GM12878 (cell line): ENCODE data around the gene KIAA0930. TPM values are rescaled to one million over a fixed set of nuclear protein-coding genes. Genes with fewer than 3 reads are reported as not detected.

Experiments used
- ATAC-seq: fragments of 200-7000 bp; cut with Tn5 transposase; 3 replicates; pipeline ENCODE4 v1.9.1; 2020; ENCODE audit warnings: mild to moderate bottlenecking, moderate library complexity
- BruUV-seq: library from RNA; stranded (reverse); fragments of 400-500 nt; replicated peaks from 2 replicates; lab custom pipeline; 2021; lab: Mats Ljungman, UMichigan
- CTCF ChIA-PET: fragments of 300-600 bp; sonication (Branson Sonifier 250); formaldehyde crosslinking; extraction: SDS; loops from one replicate; lab custom pipeline; 2021; ENCODE audit warnings: inconsistent platforms; lab: Yijun Ruan, JAX
- POLR2A ChIA-PET: fragments of 350-600 bp; formaldehyde crosslinking; extraction: SDS; loops from one replicate; lab custom pipeline; 2021; ENCODE audit warnings: inconsistent platforms; lab: Charles Lee
- RAD21 ChIA-PET: fragments of 300-600 bp; sonication (Branson Sonifier 250); formaldehyde crosslinking; loops from one replicate; lab custom pipeline; 2023; ENCODE audit warnings: antibody characterized with exemption; ENCODE audit not compliant: unreplicated experiment; lab: Charles Lee
- SMC1A ChIA-PET: fragments of 300-600 bp; sonication (Branson Sonifier 250); formaldehyde crosslinking; loops from one replicate; lab custom pipeline; 2023; ENCODE audit not compliant: unreplicated experiment, uncharacterized antibody; lab: Charles Lee
- DNase-seq: peaks from one replicate; pipeline ENCODE4 v3.0.0-alpha.2; 2011; ENCODE audit warnings: low read depth, low spot score
- FAIRE-seq: peaks from 3 replicates; lab custom pipeline; 2011; peaks lifted over from hg19 to GRCh38; lab: Jason Lieb, UNC
- H2AFZ ChIP-seq: 2 replicates; pipeline ENCODE4 v1.6.0; 2011; ENCODE audit warnings: low read depth, low read length, control low read depth; ENCODE audit not compliant: control insufficient read depth
- H3K27ac ChIP-seq: 2 replicates; pipeline ENCODE4 v1.5.1; 2011; ENCODE audit warnings: control low read depth; ENCODE audit not compliant: control insufficient read depth, insufficient read depth
- H3K27me3 ChIP-seq, 2 experiments: replicated peaks in 1 of 2; 2 replicates each; pipeline versions ENCODE4 v1.6.0 to v1.6.1; 2011; ENCODE audit warnings: low read length in 1 of 2; ENCODE audit not compliant: control insufficient read depth in 2 of 2, insufficient read depth in 2 of 2
- H3K36me3 ChIP-seq, 2 experiments: 2 replicates each; pipeline ENCODE4 v1.5.1; 2011; ENCODE audit warnings: low read length in 1 of 2; ENCODE audit not compliant: control insufficient read depth in 2 of 2, insufficient read depth in 2 of 2
- H3K4me1 ChIP-seq: 2 replicates; pipeline ENCODE4 v1.6.1; 2011; ENCODE audit warnings: mild to moderate bottlenecking, low read length, moderate library complexity, mixed read lengths; ENCODE audit not compliant: control insufficient read depth, insufficient read depth
- H3K4me2 ChIP-seq: 2 replicates; pipeline ENCODE4 v1.6.0; 2011; ENCODE audit warnings: control low read depth; ENCODE audit not compliant: control insufficient read depth, insufficient read depth
- H3K4me3 ChIP-seq: fragments of 200-600 bp; sonication (generic); 2 replicates; pipeline ENCODE4 v1.5.1; 2016
- H3K79me2 ChIP-seq: 2 replicates; pipeline ENCODE4 v1.6.0; 2011; ENCODE audit warnings: low read length; ENCODE audit not compliant: control insufficient read depth, insufficient read depth
- H3K9ac ChIP-seq: 2 replicates; pipeline ENCODE4 v1.8.0; 2011; ENCODE audit warnings: low read length, control low read depth, mixed read lengths; ENCODE audit not compliant: control insufficient read depth, insufficient read depth
- H3K9me3 ChIP-seq: replicated peaks from 3 replicates; pipeline ENCODE4 v1.5.1; 2011; ENCODE audit warnings: mild to moderate bottlenecking, low read length; ENCODE audit not compliant: control insufficient read depth, insufficient read depth
- H4K20me1 ChIP-seq: 2 replicates; pipeline ENCODE4 v1.6.0; 2011; ENCODE audit not compliant: control insufficient read depth, insufficient read depth
- CHD1 ChIP-seq: IDR thresholded peaks from 2 replicates; pipeline ENCODE4 v1.6.1; 2012; ENCODE audit warnings: low read depth, low read length, improper control_type of control experiment
- DPF2 ChIP-seq: fragments of 450-650 bp; IDR thresholded peaks from 2 replicates; pipeline ENCODE4 v1.6.1; 2017; ENCODE audit warnings: mild to moderate bottlenecking
- EP300 ChIP-seq, 2 experiments: fragments of 150-350 bp in 1 of 2; IDR thresholded peaks; 2 replicates each; pipeline ENCODE4 v1.6.1; 2011 to 2012; ENCODE audit warnings: low read depth in 2 of 2, low read length in 2 of 2, borderline replicate concordance in 1 of 2, improper control_type of control experiment in 1 of 2, inconsistent platforms in 1 of 2; ENCODE audit not compliant: control insufficient read depth in 1 of 2
- LARP7 ChIP-seq: fragments of 450-650 bp; IDR thresholded peaks from 2 replicates; pipeline ENCODE4 v1.6.1; 2017; ENCODE audit warnings: mild to moderate bottlenecking
- PAX5 ChIP-seq: IDR thresholded peaks from 2 replicates; pipeline ENCODE4 v1.6.1; 2011; ENCODE audit warnings: low read depth, low read length, borderline replicate concordance
- PAX8 ChIP-seq: fragments of 450-650 bp; IDR thresholded peaks from 2 replicates; pipeline ENCODE4 v1.6.1; 2017; ENCODE audit warnings: mild to moderate bottlenecking, moderate library complexity
- PRDM15 ChIP-seq: fragments of 450-650 bp; formaldehyde crosslinking; IDR thresholded peaks from 2 replicates; pipeline ENCODE4 v1.4.0; 2020; ENCODE audit warnings: mild to moderate bottlenecking, moderate library complexity
- RB1 ChIP-seq: fragments of 450-650 bp; formaldehyde crosslinking; IDR thresholded peaks from 2 replicates; pipeline ENCODE4 v1.6.1; 2017; ENCODE audit warnings: mild to moderate bottlenecking, borderline replicate concordance
- RCOR1 ChIP-seq: conservative IDR thresholded peaks from 2 replicates; pipeline ENCODE4 v1.6.1; 2012; ENCODE audit warnings: low read depth, low read length, improper control_type of control experiment
- RFX5 ChIP-seq: IDR thresholded peaks from 2 replicates; pipeline ENCODE4 v1.6.1; 2011; ENCODE audit warnings: low read depth, low read length, improper control_type of control experiment
- SMC3 ChIP-seq: IDR thresholded peaks from 2 replicates; pipeline ENCODE4 v1.6.1; 2011; ENCODE audit warnings: low read length, improper control_type of control experiment, borderline replicate concordance
- TCF3 ChIP-seq: IDR thresholded peaks from 2 replicates; pipeline ENCODE4 v1.6.1; 2012; ENCODE audit warnings: low read depth, mild to moderate bottlenecking, low read length, borderline replicate concordance; ENCODE audit not compliant: insufficient read depth
- ZBTB33 ChIP-seq: fragments of 450-650 bp; IDR thresholded peaks from 2 replicates; pipeline ENCODE4 v1.6.1; 2017; ENCODE audit warnings: mild to moderate bottlenecking
- ZNF384 ChIP-seq: IDR thresholded peaks from 2 replicates; pipeline ENCODE4 v1.6.1; 2012; ENCODE audit warnings: low read depth, mild to moderate bottlenecking, low read length, improper control_type of control experiment, borderline replicate concordance
- WGBS: methylation state at CpG from one replicate; pipeline ENCODE4 v1.1.6; 2016; ENCODE audit warnings: low lambda C conversion rate; ENCODE audit not compliant: insufficient replicate concordance, insufficient coverage; ENCODE audit errors: missing lambda C conversion rate; 5-methylcytosine and 5-hydroxymethylcytosine counted together
- in situ Hi-C: fragments of 300-500 bp; cut with MboI; formaldehyde crosslinking; loops from 9 replicates; pipeline ENCODE4 v1.14.3; 2018; ENCODE audit warnings: mixed read lengths
- intact Hi-C: fragments of 100-400 bp; cut with micrococcal nuclease; formaldehyde crosslinking; loops from one replicate; pipeline ENCODE4 v1.14.2; 2022; ENCODE audit not compliant: unreplicated experiment
- polyA plus RNA-seq, 11 experiments: library from polyadenylated mRNA; depleted of rRNA in 4 of 11; unstranded in 6 of 11; stranded (reverse) in 5 of 11; fragments of >200 nt; fragmentation: Nextera tagmentation in 4 of 11; fragmentation: Illumina TruSeq in 1 of 11; extraction: Ambion mirVana in 4 of 11; extraction: Trizol in 1 of 11; gene quantifications; 1 replicate in 1 of 11; 2 replicates in 10 of 11; pipeline versions ENCODE4 v1.2.1 to v1.2.3, GENCODE V29; 2011 to 2016; ENCODE audit warnings: inconsistent platforms in 2 of 11, missing spikeins in 2 of 11, low read depth in 1 of 11
- total RNA-seq, 4 experiments: library from RNA; depleted of rRNA in 3 of 4; stranded (reverse); fragments of >200 nt in 3 of 4; fragmentation: Illumina TruSeq in 1 of 4; extraction: Trizol in 1 of 4; gene quantifications; 2 replicates each; pipeline versions ENCODE4 v1.2.1 to v1.2.3, GENCODE V29; 2013 to 2021

Gene KIAA0930
- total and polyA plus RNA-seq, 10 of the 15 experiments (the other 5 are each of a cell fraction or from before 2014, with no cell fraction given): 3.6 to 125 (median 46.3) TPM

GRCh38 chr22:45201678-45202332 lies 38.9 kb downstream of the KIAA0930 start:
- in situ Hi-C loops (no loop called here), intact Hi-C loops (no loop called here)
- ChIA-PET POLR2A (no interaction called here), SMC1A (no interaction called here), RAD21 (no interaction called here), CTCF (no interaction called here)
- no peak overlapping the region for H3K4me2 ChIP-seq
- H3K4me3 ChIP-seq: no peak overlapping the region
- BruUV-seq: no TSS peak
- H2AFZ ChIP-seq: no peak overlapping the region
- no peak overlapping the region for H3K9ac ChIP-seq
- no peak overlapping the region for H3K27ac ChIP-seq
- ATAC-seq (no peak), FAIRE-seq (no peak), DNase-seq (no peak)
- no peak for TF ChIP-seq DPF2
- no peak for TF ChIP-seq RCOR1
- no peak for TF ChIP-seq EP300 (IDR thresholded peaks at IDR 0.05; ENCODE audit: borderline replicate concordance in 1 of 2, control insufficient read depth in 1 of 2, low read depth in 2 of 2, low read length in 2 of 2)
- TF ChIP-seq ZBTB33: no peak
- no peak for TF ChIP-seq PAX5
- no peak for TF ChIP-seq PRDM15 (CRISPR knock-in tag)
- TF ChIP-seq RFX5: no peak
- TF ChIP-seq TCF3: no peak
- TF ChIP-seq ZNF384: no peak
- no peak for TF ChIP-seq SMC3
- TF ChIP-seq CHD1: no peak
- no peak for TF ChIP-seq PAX8
- no peak for TF ChIP-seq LARP7
- TF ChIP-seq RB1: no peak
- WGBS: 63% methylated on average over 9 of the region's 9 CpGs
- no peaks in the 10 kb centered on the region for H3K79me2 ChIP-seq
- H4K20me1 ChIP-seq: no peaks in the 10 kb centered on the region
- peaks cover 11 to 57% of the 10 kb centered on the region in 2 experiments for H3K36me3 ChIP-seq
- H3K27me3 ChIP-seq: no peaks in the 10 kb centered on the region
- no peaks in the 10 kb centered on the region for H3K4me1 ChIP-seq
- no peaks in the 10 kb centered on the region for H3K9me3 ChIP-seq
